Measurements from ENCODE around the gene HECTD4.

- no peak for TF ChIP-seq CTCF (conservative IDR thresholded peaks at IDR 0.05 in 1 of 2, IDR thresholded peaks at IDR 0.05 in 1 of 2; ENCODE audit: extremely low read depth in 1 of 2, insufficient read depth in 1 of 2, low read depth in 1 of 2, low read length in 2 of 2)
- no peak for TF ChIP-seq EZH2 (IDR thresholded peaks at IDR 0.05; ENCODE audit: borderline replicate concordance, low read length)
These were observed 125.5 kb downstream of the HECTD4 start for GRCh38 chr12:112256780-112257179.
